OCI-LY1 (cell line): Measurements from ENCODE around the gene ERMARD.

Experiments used
- H2AFZ ChIP-seq: fragments of 200-600 bp; sonication (generic), shearing (Covaris generic); 2 replicates; pipeline ENCODE4 v1.6.0; 2014; ENCODE audit warnings: antibody characterized with exemption, mild to moderate bottlenecking, low read length
- H3F3A ChIP-seq: fragments of 200-600 bp; sonication (generic), shearing (Covaris generic); 2 replicates; pipeline ENCODE4 v1.6.0; 2014; ENCODE audit warnings: mild to moderate bottlenecking, antibody characterized with exemption, low read length, moderate library complexity; ENCODE audit not compliant: insufficient read depth
- H3K27ac ChIP-seq: fragments of 200-600 bp; sonication (generic); 2 replicates; pipeline ENCODE4 v1.5.1; 2014; ENCODE audit warnings: low read length, mixed run types, mild to moderate bottlenecking, low read depth; ENCODE audit not compliant: poor library complexity, severe bottlenecking
- H3K27me3 ChIP-seq: fragments of 200-600 bp; sonication (generic); 2 replicates; pipeline ENCODE4 v1.6.0; 2014; ENCODE audit warnings: antibody characterized with exemption, mild to moderate bottlenecking, low read length, moderate library complexity; ENCODE audit not compliant: insufficient read depth
- H3K36me3 ChIP-seq: fragments of 200-600 bp; sonication (generic); 2 replicates; pipeline ENCODE4 v1.6.1; 2014; ENCODE audit warnings: mild to moderate bottlenecking, antibody characterized with exemption, low read length, moderate library complexity, mixed read lengths; ENCODE audit not compliant: insufficient read depth
- H3K4me1 ChIP-seq: fragments of 200-600 bp; sonication (generic); 2 replicates; pipeline ENCODE4 v1.5.1; 2014; ENCODE audit warnings: mild to moderate bottlenecking, low read length, moderate library complexity; ENCODE audit not compliant: insufficient read depth, severe bottlenecking
- H3K4me2 ChIP-seq: fragments of 200-600 bp; sonication (generic), shearing (Covaris generic); 2 replicates; pipeline ENCODE4 v1.6.1; 2014; ENCODE audit warnings: low read length
- H3K4me3 ChIP-seq: fragments of 200-600 bp; sonication (generic); 2 replicates; pipeline ENCODE4 v1.5.1; 2014; ENCODE audit warnings: low read length, low read depth, mild to moderate bottlenecking, mixed read lengths; ENCODE audit not compliant: poor library complexity, severe bottlenecking
- H3K79me2 ChIP-seq: fragments of 200-600 bp; shearing (Covaris generic); 2 replicates; pipeline ENCODE4 v1.6.1; 2016; ENCODE audit warnings: mixed run types, low read length, mixed read lengths; ENCODE audit not compliant: insufficient read depth
- H3K9ac ChIP-seq: fragments of 200-600 bp; sonication (generic), shearing (Covaris generic); 2 replicates; pipeline ENCODE4 v1.6.1; 2014; ENCODE audit warnings: mild to moderate bottlenecking, low read length, mixed read lengths
- H3K9me2 ChIP-seq: fragments of 200-600 bp; sonication (generic), shearing (Covaris generic); 2 replicates; pipeline ENCODE4 v1.6.1; 2014; ENCODE audit warnings: low read depth, mild to moderate bottlenecking, low read length, mixed read lengths
- H3K9me3 ChIP-seq: fragments of 200-600 bp; shearing (Covaris generic); 2 replicates; pipeline ENCODE4 v1.6.1; 2014; ENCODE audit warnings: low read length, mixed read lengths
- H4K20me1 ChIP-seq: fragments of 200-600 bp; sonication (generic), shearing (Covaris generic); 2 replicates; pipeline ENCODE4 v1.6.0; 2016; ENCODE audit warnings: mild to moderate bottlenecking, low read length; ENCODE audit not compliant: insufficient read depth
- CTCF ChIP-seq: fragments of 200-600 bp; sonication (generic), shearing (Covaris generic); IDR thresholded peaks from 2 replicates; pipeline ENCODE4 v1.5.1; 2017; ENCODE audit warnings: mild to moderate bottlenecking, antibody characterized with exemption, low read length, moderate library complexity, mixed read lengths
- EZH2 ChIP-seq: fragments of 200-600 bp; sonication (generic), shearing (Covaris generic); IDR thresholded peaks from 2 replicates; pipeline ENCODE4 v1.8.0; 2017; ENCODE audit warnings: borderline replicate concordance, mixed run types, mild to moderate bottlenecking, antibody characterized with exemption, low read length, moderate library complexity, mixed read lengths

ERMARD gene

DNA sequence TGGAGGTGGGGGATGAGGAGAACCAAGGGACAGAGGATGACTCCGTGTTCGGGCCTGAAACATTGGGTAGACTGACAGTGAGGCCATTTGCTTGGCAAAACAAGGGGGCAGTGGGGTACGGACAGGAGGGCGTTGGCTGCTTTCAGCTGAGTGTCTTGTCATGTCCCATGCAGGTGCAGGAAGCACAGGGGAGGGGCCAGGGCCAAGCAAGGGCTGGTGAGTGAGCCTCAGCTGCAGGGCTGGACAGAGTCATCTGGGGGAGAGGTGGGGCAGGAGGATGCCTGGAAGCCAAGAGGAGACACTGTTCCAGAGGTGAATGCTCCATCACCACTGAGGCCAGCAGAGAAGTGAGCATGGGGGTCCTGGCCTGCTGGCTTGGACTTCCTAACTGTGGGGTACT is 78.4 kb downstream of the ERMARD start:
- Histone ChIP-seq H4K20me1 (no peaks in the 10 kb centered on the region), H3K4me1 (no peaks in the 10 kb centered on the region), H3K4me3 (no peak overlapping the region), H3K9me3 (no peaks in the 10 kb centered on the region), H3K4me2 (no peak overlapping the region), H3K27me3 (no peaks in the 10 kb centered on the region), H3K79me2 (no peaks in the 10 kb centered on the region), H3F3A (no peaks in the 10 kb centered on the region), H2AFZ (no peak overlapping the region), H3K27ac (no peak overlapping the region), H3K9ac (no peak overlapping the region), H3K9me2 (no peaks in the 10 kb centered on the region), H3K36me3 (no peaks in the 10 kb centered on the region)
- TF ChIP-seq EZH2: no peak
- no peak for TF ChIP-seq CTCF

- TF ChIP-seq EZH2: no peak
- no peak for TF ChIP-seq CTCF
- H3K27ac ChIP-seq: no peak overlapping the region
- no peaks in the 10 kb centered on the region for H3K9me2 ChIP-seq
- no peak overlapping the region for H3K9ac ChIP-seq
- H3F3A ChIP-seq: no peaks in the 10 kb centered on the region
- H3K4me1 ChIP-seq: no peaks in the 10 kb centered on the region
- H3K27me3 ChIP-seq: no peaks in the 10 kb centered on the region
- H3K4me3 ChIP-seq: no peak overlapping the region
- H3K79me2 ChIP-seq: no peaks in the 10 kb centered on the region
- H3K4me2 ChIP-seq: no peak overlapping the region
- H3K36me3 ChIP-seq: no peaks in the 10 kb centered on the region
- no peak overlapping the region for H2AFZ ChIP-seq
- no peaks in the 10 kb centered on the region for H4K20me1 ChIP-seq
- no peaks in the 10 kb centered on the region for H3K9me3 ChIP-seq
Measured at GRCh38 chr6:169830876-169831275, 79.5 kb downstream of the ERMARD start.
